Mucosa of rectum (tissue), 2 donors: ENCODE measurements around the gene SPG7.
"Not testable (repeated sequence)": the region's sequence is repeated elsewhere in the genome, so short reads cannot be mapped to it uniquely, and the experiment has no call there.

Experiments
- H3K27ac ChIP-seq, 2 donors: one replicate each; pipeline ENCODE4 v1.7.0; 2013; ENCODE audit warnings: inconsistent platforms in 2 of 2, low read depth in 2 of 2, low read length in 2 of 2
- H3K27me3 ChIP-seq, 2 donors: one replicate each; pipeline ENCODE4 v1.7.0; 2013; ENCODE audit warnings: low read length in 2 of 2; ENCODE audit not compliant: control insufficient read depth in 2 of 2, insufficient read depth in 2 of 2
- H3K36me3 ChIP-seq, 2 donors: one replicate each; pipeline ENCODE4 v1.7.0; 2013; ENCODE audit warnings: low read length in 2 of 2; ENCODE audit not compliant: control insufficient read depth in 2 of 2, insufficient read depth in 2 of 2
- H3K4me1 ChIP-seq, 2 donors: one replicate each; pipeline ENCODE4 v1.7.0; 2013; ENCODE audit warnings: low read length in 2 of 2, mild to moderate bottlenecking in 1 of 2; ENCODE audit not compliant: control insufficient read depth in 2 of 2, insufficient read depth in 2 of 2
- H3K4me3 ChIP-seq, 2 donors: one replicate each; pipeline ENCODE4 v1.7.0; 2013; ENCODE audit warnings: low read length in 2 of 2
- H3K9ac ChIP-seq, 2 donors: one replicate each; pipeline ENCODE4 v1.7.0; 2013; ENCODE audit warnings: low read length in 2 of 2, low read depth in 1 of 2, mild to moderate bottlenecking in 1 of 2
- H3K9me3 ChIP-seq, 2 donors: one replicate each; pipeline ENCODE4 v1.7.0; 2013; ENCODE audit warnings: low read length in 2 of 2; ENCODE audit not compliant: control insufficient read depth in 2 of 2
- donor health status: healthy.
- donor health status: Normal muscosa, but diverticular disease.

Gene SPG7

GRCh38 chr16:89583197-89583894 lies 75.1 kb downstream of the SPG7 start:
- Histone ChIP-seq H3K9ac (no peak overlapping the region), H3K9me3 (no peaks in the 10 kb centered on the region), H3K27ac (no peak overlapping the region)

GRCh38 chr16:89583895-89584644 lies 75.9 kb downstream of the SPG7 start:
- Histone ChIP-seq H3K27me3 (no peaks in the 10 kb centered on the region), H3K9me3 (no peaks in the 10 kb centered on the region), H3K9ac (no peak overlapping the region), H3K4me1 (peaks cover 10 to 20% of the 10 kb centered on the region in 2 donors), H3K36me3 (no peaks in the 10 kb centered on the region), H3K4me3 (no peak overlapping the region), H3K27ac (no peak overlapping the region)

More at GRCh38 chr16:89583197-89583894, 75.1 kb downstream of the SPG7 start:
- Histone ChIP-seq H3K27me3 (no peaks in the 10 kb centered on the region), H3K4me1 (peaks cover 10 to 20% of the 10 kb centered on the region in 2 donors), H3K36me3 (no peaks in the 10 kb centered on the region), H3K4me3 (no peak overlapping the region)

- Histone ChIP-seq H3K4me3 (no peak overlapping the region), H3K9me3 (no peaks in the 10 kb centered on the region), H3K27me3 (no peaks in the 10 kb centered on the region), H3K27ac (no peak overlapping the region), H3K4me1 (peaks cover 10 to 20% of the 10 kb centered on the region in 2 donors), H3K9ac (no peak overlapping the region), H3K36me3 (no peaks in the 10 kb centered on the region)
Observed at GRCh38 chr16:89584768-89585549, 76.8 kb downstream of the SPG7 start.

GRCh38 chr16:89586218-89586617 lies 78.0 kb downstream of the SPG7 start:
- Histone ChIP-seq H3K4me1 (peaks cover 10 to 20% of the 10 kb centered on the region in 2 donors), H3K9ac (no peak overlapping the region), H3K27ac (no peak overlapping the region), H3K27me3 (no peaks in the 10 kb centered on the region), H3K4me3 (no peak overlapping the region), H3K36me3 (no peaks in the 10 kb centered on the region), H3K9me3 (no peaks in the 10 kb centered on the region)

- Histone ChIP-seq H3K9me3 (no peaks in the 10 kb centered on the region), H3K4me1 (peaks cover 8 to 15% of the 10 kb centered on the region in 2 donors), H3K9ac (peak overlapping the region in 1 of 2 donors; percentile 36), H3K27ac (no peak overlapping the region), H3K36me3 (no peaks in the 10 kb centered on the region), H3K27me3 (no peaks in the 10 kb centered on the region), H3K4me3 (no peak overlapping the region)
Observed at GRCh38 chr16:89586853-89587252, 78.7 kb downstream of the SPG7 start.

- not testable (repeated sequence) for H3K27me3 ChIP-seq, H3K4me3 ChIP-seq, H3K4me1 ChIP-seq, H3K9me3 ChIP-seq, H3K9ac ChIP-seq, H3K36me3 ChIP-seq, H3K27ac ChIP-seq
Observed at GRCh38 chr16:89587676-89588075, 79.5 kb downstream of the SPG7 start.

GRCh38 chr16:89588413-89589109 lies 80.4 kb downstream of the SPG7 start:
- no peak overlapping the region for H3K4me3 ChIP-seq
- no peaks in the 10 kb centered on the region for H3K27me3 ChIP-seq
- H3K9ac ChIP-seq, result no peak overlapping the region
- peaks cover 0 to 3% of the 10 kb centered on the region in 2 donors for H3K4me1 ChIP-seq
- no peaks in the 10 kb centered on the region for H3K9me3 ChIP-seq
- H3K27ac ChIP-seq, result no peak overlapping the region
- no peaks in the 10 kb centered on the region for H3K36me3 ChIP-seq

GRCh38 chr16:89589241-89589926 lies 81.2 kb downstream of the SPG7 start:
- Histone ChIP-seq H3K36me3 (no peaks in the 10 kb centered on the region), H3K9me3 (no peaks in the 10 kb centered on the region), H3K9ac (no peak overlapping the region), H3K4me1 (peaks cover 0 to 3% of the 10 kb centered on the region in 2 donors), H3K4me3 (no peak overlapping the region), H3K27ac (no peak overlapping the region), H3K27me3 (no peaks in the 10 kb centered on the region)

GRCh38 chr16:89593841-89594240 lies 85.6 kb downstream of the SPG7 start:
- H3K27ac ChIP-seq, result no peak overlapping the region
- H3K4me3 ChIP-seq, result no peak overlapping the region

More at GRCh38 chr16:89593841-89594240, 85.6 kb downstream of the SPG7 start:
- Histone ChIP-seq H3K9ac (no peak overlapping the region), H3K27me3 (no peaks in the 10 kb centered on the region), H3K4me1 (no peaks in the 10 kb centered on the region), H3K36me3 (no peaks in the 10 kb centered on the region), H3K9me3 (no peaks in the 10 kb centered on the region)
